ENCODE data around the gene HSPG2. TPM values are rescaled to one million over a fixed set of nuclear protein-coding genes. Genes with fewer than 3 reads are reported as not detected.
"Not testable (repeated sequence)": the region's sequence is repeated elsewhere in the genome, so short reads cannot be mapped to it uniquely, and the experiment has no call there.

HSPG2 gene
- total RNA-seq, 1 donor from 2014 or later: 101 TPM

DNA sequence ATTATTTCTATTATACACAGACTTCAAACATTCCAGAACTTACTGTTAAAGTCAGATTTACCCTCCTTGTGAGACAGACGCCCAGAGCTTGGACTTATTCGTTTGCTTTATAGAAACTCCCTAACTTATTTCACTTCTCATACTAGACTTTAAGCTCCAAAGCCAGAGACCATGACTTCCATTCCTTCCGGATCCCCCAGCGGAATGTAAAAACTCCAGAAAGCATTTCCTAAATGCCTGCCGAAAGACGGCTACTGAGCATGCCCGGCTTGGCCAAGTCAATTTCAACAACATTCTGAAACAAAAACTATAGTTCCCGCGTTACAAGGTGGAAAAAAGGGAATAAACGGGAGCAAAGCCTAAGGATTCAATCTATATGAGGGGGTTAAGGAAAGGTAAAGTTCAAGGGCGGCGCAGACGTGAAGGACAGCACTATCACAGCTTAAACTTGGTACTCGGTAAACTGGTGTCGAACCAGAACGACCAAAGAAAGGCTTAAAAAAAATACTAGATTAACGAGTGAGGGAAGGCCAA is 155.2 kb downstream of the HSPG2 start:
- peaks cover 2% of the 10 kb centered on the region for H3K27me3 Mint-ChIP-seq (ENCODE audit: low read depth)
- DNase-seq (ENCODE audit: low read depth, low spot score): no peak
- no peaks in the 10 kb centered on the region for H3K36me3 Mint-ChIP-seq (ENCODE audit: low read depth)
- H3K27ac Mint-ChIP-seq (ENCODE audit: unreplicated experiment): peak overlapping the region; percentile 20
- peak overlapping the region; percentile 91 for H3K4me3 Mint-ChIP-seq
- peaks cover 5% of the 10 kb centered on the region for H3K9me3 Mint-ChIP-seq
- TF ChIP-seq, protein P1, sequence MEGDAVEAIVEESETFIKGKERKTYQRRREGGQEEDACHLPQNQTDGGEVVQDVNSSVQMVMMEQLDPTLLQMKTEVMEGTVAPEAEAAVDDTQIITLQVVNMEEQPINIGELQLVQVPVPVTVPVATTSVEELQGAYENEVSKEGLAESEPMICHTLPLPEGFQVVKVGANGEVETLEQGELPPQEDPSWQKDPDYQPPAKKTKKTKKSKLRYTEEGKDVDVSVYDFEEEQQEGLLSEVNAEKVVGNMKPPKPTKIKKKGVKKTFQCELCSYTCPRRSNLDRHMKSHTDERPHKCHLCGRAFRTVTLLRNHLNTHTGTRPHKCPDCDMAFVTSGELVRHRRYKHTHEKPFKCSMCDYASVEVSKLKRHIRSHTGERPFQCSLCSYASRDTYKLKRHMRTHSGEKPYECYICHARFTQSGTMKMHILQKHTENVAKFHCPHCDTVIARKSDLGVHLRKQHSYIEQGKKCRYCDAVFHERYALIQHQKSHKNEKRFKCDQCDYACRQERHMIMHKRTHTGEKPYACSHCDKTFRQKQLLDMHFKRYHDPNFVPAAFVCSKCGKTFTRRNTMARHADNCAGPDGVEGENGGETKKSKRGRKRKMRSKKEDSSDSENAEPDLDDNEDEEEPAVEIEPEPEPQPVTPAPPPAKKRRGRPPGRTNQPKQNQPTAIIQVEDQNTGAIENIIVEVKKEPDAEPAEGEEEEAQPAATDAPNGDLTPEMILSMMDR (conservative IDR thresholded peaks at IDR 0.05): no peak
- H3K4me1 Mint-ChIP-seq: peaks cover 33% of the 10 kb centered on the region

DNA sequence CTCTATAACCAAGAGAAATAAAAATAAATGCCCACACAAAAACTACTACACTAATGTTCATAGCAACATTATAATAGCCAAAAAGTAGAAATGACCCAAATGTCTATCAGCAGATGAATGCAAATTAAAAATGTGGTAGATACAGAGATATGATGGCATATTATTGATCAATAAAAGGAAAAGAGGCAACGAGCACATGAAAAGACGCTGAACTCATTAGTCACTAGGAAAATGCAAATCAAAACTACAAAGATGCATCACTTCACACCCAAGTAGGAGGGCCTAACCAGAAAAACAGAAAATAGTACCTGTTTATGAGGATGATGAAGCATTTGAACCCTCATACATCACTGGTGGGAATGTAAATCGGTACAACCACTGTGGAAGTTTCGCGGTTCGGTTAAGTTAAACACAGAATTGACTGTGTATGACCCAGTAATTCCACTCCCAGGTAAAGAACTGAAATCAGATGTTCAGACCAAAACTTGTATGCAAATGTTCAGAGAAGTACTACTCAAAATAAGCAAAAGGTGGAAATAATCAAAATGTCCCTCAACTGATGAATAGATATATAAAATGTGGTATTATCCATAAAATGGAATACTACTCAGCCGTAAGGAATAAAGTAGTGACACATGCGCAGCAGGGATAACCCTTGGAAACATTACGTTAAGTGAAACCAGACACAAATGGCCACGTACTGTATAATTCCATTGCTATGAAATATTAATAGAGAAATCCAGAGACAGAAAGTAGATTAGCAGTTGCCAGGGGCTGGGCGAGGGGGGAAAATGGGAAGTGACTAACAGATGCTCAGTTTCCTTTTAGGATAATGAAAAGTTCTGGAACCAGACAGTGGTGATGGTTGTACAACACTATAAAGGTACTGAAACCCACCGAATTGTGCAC is 157.2 kb downstream of the HSPG2 start:
- TF ChIP-seq, protein P1 (conservative IDR thresholded peaks at IDR 0.05): no peak
- Mint-ChIP-seq H3K27ac (ENCODE audit: unreplicated experiment) (no peak overlapping the region), H3K9me3 (peaks cover 5% of the 10 kb centered on the region), H3K4me1 (peaks cover 42% of the 10 kb centered on the region), H3K4me3 (peak overlapping the region; percentile 65), H3K27me3 (ENCODE audit: low read depth) (peaks cover 2% of the 10 kb centered on the region), H3K36me3 (ENCODE audit: low read depth) (no peaks in the 10 kb centered on the region)
- no peak for DNase-seq (ENCODE audit: low read depth, low spot score)

DNA sequence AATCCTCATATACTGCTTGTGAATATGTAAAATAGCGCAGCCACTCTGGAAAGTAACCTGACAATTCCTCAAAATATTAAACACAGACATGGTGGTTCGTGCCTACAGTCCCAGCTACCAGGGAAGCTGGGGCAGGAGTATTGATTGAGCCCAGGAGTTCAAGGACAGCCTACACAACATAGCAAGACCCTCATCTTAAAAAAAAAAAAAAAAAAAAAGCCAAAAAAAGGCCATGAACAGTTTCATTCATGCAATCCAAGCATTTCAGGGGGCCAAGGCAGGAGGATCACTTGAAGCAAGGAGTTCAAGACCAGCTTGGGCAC is 158.7 kb downstream of the HSPG2 start:
- no peak overlapping the region for H3K27ac Mint-ChIP-seq (ENCODE audit: unreplicated experiment)
- TF ChIP-seq, protein P1 (conservative IDR thresholded peaks at IDR 0.05): no peak

DNA sequence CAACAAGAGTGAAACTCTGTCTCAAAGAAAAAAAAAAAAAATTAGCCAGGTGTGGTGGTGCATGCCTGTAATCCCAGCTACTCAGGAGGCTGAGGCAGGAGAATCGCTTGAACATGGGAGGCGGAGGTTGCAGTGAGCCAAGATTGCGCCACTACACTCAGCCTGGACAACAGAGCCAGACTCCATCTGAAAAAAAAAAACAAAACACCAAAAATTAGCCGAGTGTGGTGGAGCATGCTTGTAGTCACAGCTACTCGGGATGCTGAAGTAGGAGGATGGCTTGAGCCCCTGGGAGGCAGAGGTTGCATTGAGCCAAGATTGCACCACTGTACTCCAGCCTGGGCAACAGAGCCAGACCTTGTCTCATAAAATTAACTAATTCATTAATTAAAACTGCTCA is 160.2 kb downstream of the HSPG2 start:
- peaks cover 28% of the 10 kb centered on the region for H3K4me1 Mint-ChIP-seq
- H3K27me3 Mint-ChIP-seq (ENCODE audit: low read depth); DNase-seq (ENCODE audit: low read depth, low spot score); H3K9me3 Mint-ChIP-seq; H3K4me3 Mint-ChIP-seq; H3K27ac Mint-ChIP-seq (ENCODE audit: unreplicated experiment); H3K36me3 Mint-ChIP-seq (ENCODE audit: low read depth): not testable (repeated sequence)

More for the DNA sequence above, 158.7 kb downstream of the HSPG2 start:
- Mint-ChIP-seq H3K36me3 (ENCODE audit: low read depth) (no peaks in the 10 kb centered on the region), H3K4me1 (peaks cover 37% of the 10 kb centered on the region), H3K9me3 (peaks cover 5% of the 10 kb centered on the region), H3K27me3 (ENCODE audit: low read depth) (no peaks in the 10 kb centered on the region), H3K4me3 (peak overlapping the region; percentile 80)
- no peak for DNase-seq (ENCODE audit: low read depth, low spot score)

DNA sequence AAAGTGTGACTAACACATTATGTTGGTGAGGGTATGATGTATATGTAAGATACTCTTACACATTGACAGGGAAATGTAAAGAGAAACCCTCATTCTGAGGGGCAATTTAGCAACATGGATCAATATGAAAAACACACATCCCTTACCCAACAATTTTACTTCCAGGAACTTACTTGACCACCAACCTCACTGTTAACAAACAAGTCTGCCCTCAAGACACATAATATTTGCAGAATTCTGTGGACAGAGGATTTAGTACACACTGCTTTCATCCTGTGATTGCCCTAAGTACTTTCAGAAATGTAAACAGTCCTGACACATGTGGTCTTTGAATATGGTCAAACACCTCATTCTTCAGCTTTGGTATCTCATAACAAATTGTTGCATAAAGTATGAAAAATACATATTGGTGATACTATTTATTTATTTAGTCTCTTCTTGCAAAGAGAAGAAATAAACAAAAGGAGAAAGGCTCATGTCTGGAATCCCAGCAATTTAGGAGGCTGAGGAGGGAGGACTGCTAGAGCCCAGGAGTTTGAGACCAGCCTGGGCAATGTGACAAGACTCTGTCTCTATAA is 161.0 kb downstream of the HSPG2 start:
- TF ChIP-seq, protein P1 (conservative IDR thresholded peaks at IDR 0.05): no peak
- Mint-ChIP-seq H3K36me3 (ENCODE audit: low read depth) (no peaks in the 10 kb centered on the region), H3K4me1 (peaks cover 23% of the 10 kb centered on the region), H3K27ac (ENCODE audit: unreplicated experiment) (no peak overlapping the region), H3K9me3 (peaks cover 5% of the 10 kb centered on the region), H3K4me3 (peak overlapping the region; percentile 34), H3K27me3 (ENCODE audit: low read depth) (no peaks in the 10 kb centered on the region)
- DNase-seq (ENCODE audit: low read depth, low spot score): no peak

DNA sequence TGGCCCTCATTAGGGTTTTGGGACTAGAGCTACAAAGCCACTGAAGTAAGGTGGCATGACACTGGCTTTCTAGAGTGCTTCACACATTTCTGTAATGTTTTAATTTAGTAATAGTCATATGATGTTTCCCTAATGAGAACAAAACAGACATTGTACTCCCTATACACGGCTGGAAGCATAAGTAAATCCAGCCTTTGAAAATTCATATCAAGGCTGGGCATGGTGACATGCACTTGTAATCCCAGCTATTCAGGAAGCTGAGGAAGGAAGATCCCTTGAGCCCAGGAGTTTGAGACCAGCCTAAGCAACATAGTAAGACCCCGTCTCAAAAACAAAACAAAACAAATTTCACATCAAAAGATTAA is 161.6 kb downstream of the HSPG2 start:
- H3K27ac Mint-ChIP-seq (ENCODE audit: unreplicated experiment): no peak overlapping the region
- TF ChIP-seq, protein P1 (conservative IDR thresholded peaks at IDR 0.05): no peak
- peaks cover 23% of the 10 kb centered on the region for H3K4me1 Mint-ChIP-seq
- no peak for DNase-seq (ENCODE audit: low read depth, low spot score)
- H3K27me3 Mint-ChIP-seq (ENCODE audit: low read depth): no peaks in the 10 kb centered on the region
- H3K36me3 Mint-ChIP-seq (ENCODE audit: low read depth): no peaks in the 10 kb centered on the region
- no peak overlapping the region for H3K4me3 Mint-ChIP-seq
- peaks cover 5% of the 10 kb centered on the region for H3K9me3 Mint-ChIP-seq
